ENCODE results near the gene DNASE1L3. TPM values are rescaled to one million over a fixed set of nuclear protein-coding genes. Genes with fewer than 3 reads are reported as not detected.

Gene DNASE1L3
- total and polyA plus RNA-seq, 2 donors (not counting 1 experiment from before 2014, with no cell fraction given): not detected

DNA sequence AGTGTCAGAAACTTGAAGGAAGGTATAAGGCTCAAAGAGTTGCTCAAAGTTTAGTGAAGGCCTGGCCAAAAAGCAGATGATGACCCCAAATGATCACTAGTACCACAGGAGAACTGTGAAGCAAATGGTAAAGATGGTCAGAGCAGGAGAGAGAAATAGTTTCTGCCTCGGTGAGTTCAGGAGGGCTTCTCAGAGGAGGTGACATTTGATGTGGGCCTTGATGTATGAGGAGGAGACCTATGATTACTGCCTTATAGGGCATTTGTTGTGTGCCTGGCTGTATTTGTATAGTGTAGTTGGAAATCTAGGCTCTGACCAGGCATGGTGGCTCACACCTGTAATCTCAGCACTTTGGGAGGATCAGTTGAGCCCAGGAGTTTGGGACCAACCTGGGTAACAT, 50.4 kb downstream of the DNASE1L3 start:
- Histone ChIP-seq H3K36me3 (ENCODE audit: control insufficient read depth, insufficient read depth, low read length) (peaks cover 14% of the 10 kb centered on the region), H3K9ac (ENCODE audit: insufficient read depth, low read length) (no peak overlapping the region)

DNA sequence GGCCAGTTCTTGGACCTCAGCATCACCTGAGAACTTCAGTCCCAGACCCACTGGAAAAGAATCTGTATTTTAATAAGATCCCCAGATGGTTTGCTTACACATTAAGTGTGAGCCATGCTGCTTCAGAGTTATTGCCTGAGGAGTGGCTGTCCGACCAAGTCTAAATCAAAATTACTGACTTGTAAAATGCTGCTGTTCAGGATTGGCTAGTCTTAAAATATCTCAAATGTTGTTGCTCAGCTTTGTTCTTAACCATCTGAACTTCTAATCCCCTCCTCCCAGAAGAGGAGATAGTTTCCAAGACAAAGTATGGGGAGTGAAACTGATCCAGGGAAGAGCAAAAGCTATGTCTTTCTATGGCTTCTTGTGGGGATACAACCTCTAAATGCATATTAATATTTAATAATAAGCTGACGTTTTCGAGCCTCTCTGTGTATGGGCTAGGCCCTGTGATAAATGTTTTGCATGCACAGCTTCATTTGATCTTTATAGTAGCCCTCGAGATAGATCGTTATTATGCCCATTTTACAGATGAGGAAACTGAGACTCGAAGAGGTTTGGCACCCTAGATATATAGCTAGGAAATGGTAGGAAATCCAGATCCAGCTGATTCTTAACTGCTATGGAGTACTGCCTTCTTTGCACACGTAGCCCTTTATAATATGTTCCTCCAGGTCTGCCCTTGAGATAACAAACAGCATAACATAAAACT, 52.2 kb downstream of the DNASE1L3 start:
- no peak for TF ChIP-seq EZH2 (IDR thresholded peaks at IDR 0.05; ENCODE audit: low read length, missing control alignments)
- TF ChIP-seq, protein P1, sequence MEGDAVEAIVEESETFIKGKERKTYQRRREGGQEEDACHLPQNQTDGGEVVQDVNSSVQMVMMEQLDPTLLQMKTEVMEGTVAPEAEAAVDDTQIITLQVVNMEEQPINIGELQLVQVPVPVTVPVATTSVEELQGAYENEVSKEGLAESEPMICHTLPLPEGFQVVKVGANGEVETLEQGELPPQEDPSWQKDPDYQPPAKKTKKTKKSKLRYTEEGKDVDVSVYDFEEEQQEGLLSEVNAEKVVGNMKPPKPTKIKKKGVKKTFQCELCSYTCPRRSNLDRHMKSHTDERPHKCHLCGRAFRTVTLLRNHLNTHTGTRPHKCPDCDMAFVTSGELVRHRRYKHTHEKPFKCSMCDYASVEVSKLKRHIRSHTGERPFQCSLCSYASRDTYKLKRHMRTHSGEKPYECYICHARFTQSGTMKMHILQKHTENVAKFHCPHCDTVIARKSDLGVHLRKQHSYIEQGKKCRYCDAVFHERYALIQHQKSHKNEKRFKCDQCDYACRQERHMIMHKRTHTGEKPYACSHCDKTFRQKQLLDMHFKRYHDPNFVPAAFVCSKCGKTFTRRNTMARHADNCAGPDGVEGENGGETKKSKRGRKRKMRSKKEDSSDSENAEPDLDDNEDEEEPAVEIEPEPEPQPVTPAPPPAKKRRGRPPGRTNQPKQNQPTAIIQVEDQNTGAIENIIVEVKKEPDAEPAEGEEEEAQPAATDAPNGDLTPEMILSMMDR (conservative IDR thresholded peaks at IDR 0.05 in 1 of 2, IDR thresholded peaks at IDR 0.05 in 1 of 2; ENCODE audit: low read depth in 1 of 2, low read length in 2 of 2): no peak
- H3K4me3 ChIP-seq (replicated peaks in 1 of 4; ENCODE audit: control extremely low read depth in 1 of 4, insufficient read depth in 1 of 4, low read depth in 3 of 4, low read length in 4 of 4): no peak overlapping the region
- no peak overlapping the region for H2AFZ ChIP-seq (ENCODE audit: low read length)
- H3K4me2 ChIP-seq (ENCODE audit: extremely low read depth, insufficient read depth, low read length): no peak overlapping the region
- DNase-seq (ENCODE audit: low read depth in 2 of 2): no peak
- H3K9ac ChIP-seq (ENCODE audit: insufficient read depth, low read length): no peak overlapping the region
- no peaks in the 10 kb centered on the region for H3K79me2 ChIP-seq (ENCODE audit: control insufficient read depth, insufficient read depth, low read length)
- no peaks in the 10 kb centered on the region for H3K9me3 ChIP-seq (ENCODE audit: control insufficient read depth, insufficient read depth, low read depth, low read length)
- H3K4me1 ChIP-seq (ENCODE audit: control insufficient read depth, extremely low read depth, insufficient read depth, low read length): peaks cover 17% of the 10 kb centered on the region
- no peaks in the 10 kb centered on the region for H3K27me3 ChIP-seq (ENCODE audit: control insufficient read depth, insufficient read depth, low read length)
- H4K20me1 ChIP-seq (ENCODE audit: control insufficient read depth, extremely low read depth, insufficient read depth, low read length): no peaks in the 10 kb centered on the region
- no peak overlapping the region for H3K27ac ChIP-seq (ENCODE audit: insufficient read depth, low read length)
- peaks cover 10% of the 10 kb centered on the region for H3K36me3 ChIP-seq (ENCODE audit: control insufficient read depth, insufficient read depth, low read length)

More for the DNA sequence above, 50.4 kb downstream of the DNASE1L3 start:
- Histone ChIP-seq H3K4me2 (ENCODE audit: extremely low read depth, insufficient read depth, low read length) (no peak overlapping the region), H3K27me3 (ENCODE audit: control insufficient read depth, insufficient read depth, low read length) (no peaks in the 10 kb centered on the region), H4K20me1 (ENCODE audit: control insufficient read depth, extremely low read depth, insufficient read depth, low read length) (no peaks in the 10 kb centered on the region), H3K79me2 (ENCODE audit: control insufficient read depth, insufficient read depth, low read length) (no peaks in the 10 kb centered on the region), H3K27ac (ENCODE audit: insufficient read depth, low read length) (no peak overlapping the region), H3K4me3 (replicated peaks in 1 of 4; ENCODE audit: control extremely low read depth in 1 of 4, insufficient read depth in 1 of 4, low read depth in 3 of 4, low read length in 4 of 4) (no peak overlapping the region), H3K4me1 (ENCODE audit: control insufficient read depth, extremely low read depth, insufficient read depth, low read length) (peaks cover 26% of the 10 kb centered on the region), H3K9me3 (ENCODE audit: control insufficient read depth, insufficient read depth, low read depth, low read length) (no peaks in the 10 kb centered on the region), H2AFZ (ENCODE audit: low read length) (no peak overlapping the region)
- DNase-seq (ENCODE audit: low read depth in 2 of 2): no peak
- TF ChIP-seq, protein P1 (conservative IDR thresholded peaks at IDR 0.05 in 1 of 2, IDR thresholded peaks at IDR 0.05 in 1 of 2; ENCODE audit: low read depth in 1 of 2, low read length in 2 of 2): no peak
- TF ChIP-seq EZH2 (IDR thresholded peaks at IDR 0.05; ENCODE audit: low read length, missing control alignments): no peak

DNA sequence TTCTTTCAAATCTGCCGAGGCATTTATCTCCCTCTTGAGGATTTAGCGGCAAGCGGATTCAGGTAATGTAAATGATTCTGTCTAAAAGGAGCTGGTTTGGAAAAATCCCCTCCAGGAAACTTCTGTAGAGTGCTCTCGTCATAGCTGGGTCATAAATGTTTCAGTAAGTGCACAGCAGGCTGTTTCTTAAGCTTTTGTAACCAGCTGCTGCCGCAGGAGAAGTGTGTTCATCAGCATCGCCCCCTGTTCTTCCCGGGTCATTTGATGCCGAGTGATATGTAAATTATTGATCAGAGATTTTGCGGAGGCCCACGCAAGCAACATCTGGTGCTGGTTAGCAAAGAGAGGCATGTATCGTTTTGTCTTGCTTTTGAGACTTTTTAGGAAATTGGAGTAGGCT, 53.1 kb downstream of the DNASE1L3 start:
- Histone ChIP-seq H3K4me2 (ENCODE audit: extremely low read depth, insufficient read depth, low read length) (no peak overlapping the region), H4K20me1 (ENCODE audit: control insufficient read depth, extremely low read depth, insufficient read depth, low read length) (no peaks in the 10 kb centered on the region), H2AFZ (ENCODE audit: low read length) (no peak overlapping the region), H3K79me2 (ENCODE audit: control insufficient read depth, insufficient read depth, low read length) (no peaks in the 10 kb centered on the region), H3K36me3 (ENCODE audit: control insufficient read depth, insufficient read depth, low read length) (peaks cover 14% of the 10 kb centered on the region), H3K27me3 (ENCODE audit: control insufficient read depth, insufficient read depth, low read length) (no peaks in the 10 kb centered on the region), H3K4me3 (replicated peaks in 1 of 4; ENCODE audit: control extremely low read depth in 1 of 4, insufficient read depth in 1 of 4, low read depth in 3 of 4, low read length in 4 of 4) (no peak overlapping the region), H3K4me1 (ENCODE audit: control insufficient read depth, extremely low read depth, insufficient read depth, low read length) (peaks cover 11% of the 10 kb centered on the region), H3K27ac (ENCODE audit: insufficient read depth, low read length) (no peak overlapping the region), H3K9ac (ENCODE audit: insufficient read depth, low read length) (no peak overlapping the region), H3K9me3 (ENCODE audit: control insufficient read depth, insufficient read depth, low read depth, low read length) (no peaks in the 10 kb centered on the region)
- TF ChIP-seq EZH2 (IDR thresholded peaks at IDR 0.05; ENCODE audit: low read length, missing control alignments): no peak
- TF ChIP-seq, protein P1 (conservative IDR thresholded peaks at IDR 0.05 in 1 of 2, IDR thresholded peaks at IDR 0.05 in 1 of 2; ENCODE audit: low read depth in 1 of 2, low read length in 2 of 2): no peak
- no peak for DNase-seq (ENCODE audit: low read depth in 2 of 2)

All from fibroblast of lung (primary cell).